Measurements from ENCODE around the gene ATP8B1. TPM values are rescaled to one million over a fixed set of nuclear protein-coding genes. Genes with fewer than 3 reads are reported as not detected.
"Not testable (repeated sequence)": the region's sequence is repeated elsewhere in the genome, so short reads cannot be mapped to it uniquely, and the experiment has no call there.

Gene ATP8B1
- total RNA-seq, 1 donor from 2014 or later: 14.4 TPM

DNA sequence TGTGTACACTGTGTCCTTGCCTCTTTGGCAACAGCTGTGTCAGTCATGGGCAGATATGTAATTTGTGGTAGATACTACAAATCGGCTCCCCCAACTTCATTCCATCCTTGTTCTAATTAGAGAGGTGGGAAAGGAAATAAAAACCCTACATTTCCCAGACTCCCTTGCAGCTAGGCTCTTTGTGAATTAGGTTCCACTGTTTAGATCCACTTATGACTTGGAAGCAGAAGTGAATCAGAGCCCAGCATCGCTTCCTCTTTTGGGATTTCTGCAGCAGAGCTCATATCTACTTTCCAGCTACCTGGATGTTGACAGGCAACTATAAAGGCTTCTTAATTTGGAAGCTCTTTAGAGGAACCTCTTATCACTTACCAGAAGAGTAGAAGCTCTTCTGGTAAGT, 147.4 kb downstream of the ATP8B1 start:
- no peak overlapping the region for H3K4me3 ChIP-seq (ENCODE audit: low read depth, low read length)
- TF ChIP-seq, protein P1, sequence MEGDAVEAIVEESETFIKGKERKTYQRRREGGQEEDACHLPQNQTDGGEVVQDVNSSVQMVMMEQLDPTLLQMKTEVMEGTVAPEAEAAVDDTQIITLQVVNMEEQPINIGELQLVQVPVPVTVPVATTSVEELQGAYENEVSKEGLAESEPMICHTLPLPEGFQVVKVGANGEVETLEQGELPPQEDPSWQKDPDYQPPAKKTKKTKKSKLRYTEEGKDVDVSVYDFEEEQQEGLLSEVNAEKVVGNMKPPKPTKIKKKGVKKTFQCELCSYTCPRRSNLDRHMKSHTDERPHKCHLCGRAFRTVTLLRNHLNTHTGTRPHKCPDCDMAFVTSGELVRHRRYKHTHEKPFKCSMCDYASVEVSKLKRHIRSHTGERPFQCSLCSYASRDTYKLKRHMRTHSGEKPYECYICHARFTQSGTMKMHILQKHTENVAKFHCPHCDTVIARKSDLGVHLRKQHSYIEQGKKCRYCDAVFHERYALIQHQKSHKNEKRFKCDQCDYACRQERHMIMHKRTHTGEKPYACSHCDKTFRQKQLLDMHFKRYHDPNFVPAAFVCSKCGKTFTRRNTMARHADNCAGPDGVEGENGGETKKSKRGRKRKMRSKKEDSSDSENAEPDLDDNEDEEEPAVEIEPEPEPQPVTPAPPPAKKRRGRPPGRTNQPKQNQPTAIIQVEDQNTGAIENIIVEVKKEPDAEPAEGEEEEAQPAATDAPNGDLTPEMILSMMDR (conservative IDR thresholded peaks at IDR 0.05; ENCODE audit: low read depth, low read length): no peak
- no peak for DNase-seq (ENCODE audit: low read depth)

DNA sequence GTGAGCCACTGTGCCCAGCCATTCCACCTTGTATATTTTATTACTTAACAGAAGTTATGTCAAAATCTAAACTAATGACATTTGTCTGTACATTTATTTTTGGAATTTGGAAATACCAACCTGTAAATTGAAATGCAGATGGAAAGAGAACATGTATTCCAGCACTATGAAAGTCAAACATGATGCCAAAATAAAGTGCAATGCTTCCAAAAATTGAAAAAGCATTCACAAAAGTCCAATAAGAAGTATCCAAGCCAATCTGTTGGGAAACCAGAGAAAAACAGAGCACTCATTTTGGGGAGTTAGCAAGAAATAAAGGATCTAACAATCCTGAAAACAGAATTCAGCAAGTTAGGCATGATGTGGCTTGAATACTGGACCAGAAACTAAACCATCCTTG, 151.2 kb downstream of the ATP8B1 start:
- TF ChIP-seq, protein P1 (conservative IDR thresholded peaks at IDR 0.05; ENCODE audit: low read depth, low read length): no peak
- H3K4me3 ChIP-seq (ENCODE audit: low read depth, low read length): no peak overlapping the region

DNA sequence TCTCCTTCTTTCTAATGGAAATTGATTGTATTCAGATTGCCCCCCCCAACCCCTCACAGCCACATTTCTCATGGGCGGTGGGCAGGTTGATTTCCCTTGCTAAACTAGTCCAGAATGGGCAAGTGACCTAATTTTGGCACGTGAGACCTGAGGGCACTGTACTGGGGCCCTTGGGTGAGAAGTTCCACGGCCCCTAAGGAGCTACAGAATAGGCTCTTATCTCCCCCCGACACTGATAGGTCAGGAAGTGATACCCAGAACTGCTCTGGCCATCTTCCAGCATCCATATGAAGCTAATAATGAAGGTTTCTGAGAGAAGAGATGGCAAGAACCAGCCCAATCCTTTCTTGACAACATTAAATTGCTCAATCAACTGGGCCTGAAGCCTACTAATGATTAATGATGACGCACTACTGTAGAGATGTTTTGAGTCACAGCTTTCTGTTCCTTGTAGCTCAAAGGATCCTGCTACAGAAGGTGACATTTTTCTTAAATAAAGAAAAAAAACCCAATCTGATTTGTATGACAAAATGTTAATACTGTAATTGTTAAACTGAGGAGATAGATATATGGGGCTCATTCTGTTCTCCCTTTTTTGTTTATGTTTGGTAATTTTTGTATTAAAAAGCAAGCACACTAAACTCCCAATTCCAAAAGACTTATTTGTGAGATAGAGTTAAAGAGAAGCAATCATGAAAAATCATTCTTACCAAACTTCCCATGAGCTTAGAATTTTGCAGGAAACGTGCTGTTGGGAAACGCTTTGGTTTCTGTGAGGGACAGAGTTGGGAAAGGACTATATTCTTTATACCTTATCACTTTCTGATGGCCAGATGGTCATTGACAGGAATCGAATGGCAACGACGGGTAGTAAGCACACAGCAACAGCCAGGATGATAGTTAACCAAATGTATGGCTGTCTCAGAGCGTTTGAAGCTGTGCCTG, 153.3 kb downstream of the ATP8B1 start:
- peak; percentile 47 for DNase-seq (ENCODE audit: low read depth)
- H3K4me3 ChIP-seq (ENCODE audit: low read depth, low read length): no peak overlapping the region
- TF ChIP-seq, protein P1 (conservative IDR thresholded peaks at IDR 0.05; ENCODE audit: low read depth, low read length): no peak

More for the DNA sequence above, 151.2 kb downstream of the ATP8B1 start:
- no peak for DNase-seq (ENCODE audit: low read depth)

DNA sequence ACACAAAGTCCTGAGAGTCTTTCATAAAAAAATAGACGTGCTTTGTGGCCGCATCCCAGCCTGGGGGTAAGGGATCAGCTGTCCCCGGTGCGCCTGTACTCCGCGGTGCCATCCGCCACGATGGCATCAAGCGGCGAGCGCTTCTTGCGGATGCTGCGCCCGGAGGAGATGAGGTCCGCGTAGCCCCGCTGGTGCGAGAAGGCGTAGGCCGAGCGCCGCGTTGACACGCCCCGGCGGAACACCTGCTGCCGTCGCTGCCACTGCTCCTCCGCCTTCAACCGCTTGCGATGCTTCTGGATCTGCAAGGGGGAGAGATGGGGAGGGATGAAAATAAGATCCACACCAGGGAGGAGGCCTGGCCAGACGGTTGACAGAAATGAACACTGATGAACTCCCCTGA, 154.7 kb downstream of the ATP8B1 start:
- TF ChIP-seq, protein P1 (conservative IDR thresholded peaks at IDR 0.05; ENCODE audit: low read depth, low read length): no peak
- DNase-seq (ENCODE audit: low read depth): no peak

DNA sequence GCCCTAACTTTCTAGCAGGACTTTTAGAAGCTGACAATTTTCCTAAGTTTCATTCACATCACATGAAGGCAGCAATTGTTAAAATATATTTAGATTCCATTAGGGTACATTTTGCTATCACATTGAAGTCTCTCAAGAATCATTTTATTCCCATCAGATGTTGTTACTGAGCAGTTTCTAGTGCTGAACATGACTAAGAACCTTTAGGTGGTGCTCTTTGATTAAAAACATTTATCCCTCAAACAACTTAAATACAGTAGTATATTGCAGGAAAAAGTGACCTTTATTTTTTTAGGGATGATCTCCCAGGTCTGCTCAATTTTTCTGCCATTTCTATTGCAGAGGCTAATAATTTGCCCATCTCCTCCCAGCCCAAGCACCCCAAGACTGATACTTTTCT, 158.6 kb downstream of the ATP8B1 start:
- no peak overlapping the region for H3K4me3 ChIP-seq (ENCODE audit: low read depth, low read length)
- TF ChIP-seq, protein P1 (conservative IDR thresholded peaks at IDR 0.05; ENCODE audit: low read depth, low read length): peak; percentile 25
- no peak for DNase-seq (ENCODE audit: low read depth)

More for the DNA sequence above, 154.7 kb downstream of the ATP8B1 start:
- no peak overlapping the region for H3K4me3 ChIP-seq (ENCODE audit: low read depth, low read length)

DNA sequence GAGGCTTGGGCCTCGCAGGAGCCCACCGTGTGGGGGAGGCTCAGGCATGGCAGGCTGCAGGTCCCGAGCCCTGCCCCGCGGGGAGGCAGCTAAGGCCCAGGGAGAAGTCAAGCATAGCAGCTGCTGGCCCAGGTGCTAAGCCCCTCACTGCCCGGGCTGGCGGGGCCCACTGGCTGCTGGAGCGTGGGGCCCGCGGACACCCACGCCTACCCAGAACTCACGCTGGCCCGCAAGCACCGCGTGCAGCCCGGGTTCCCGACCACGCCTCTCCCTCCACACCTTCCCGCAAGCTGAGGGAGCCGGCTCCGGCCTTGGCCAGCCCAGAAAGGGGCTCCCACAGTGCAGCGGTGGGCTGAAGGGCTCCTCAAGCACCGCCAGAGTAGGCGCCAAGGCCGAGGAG, 159.4 kb downstream of the ATP8B1 start:
- not testable (repeated sequence) for DNase-seq (ENCODE audit: low read depth); H3K4me3 ChIP-seq (ENCODE audit: low read depth, low read length)

DNA sequence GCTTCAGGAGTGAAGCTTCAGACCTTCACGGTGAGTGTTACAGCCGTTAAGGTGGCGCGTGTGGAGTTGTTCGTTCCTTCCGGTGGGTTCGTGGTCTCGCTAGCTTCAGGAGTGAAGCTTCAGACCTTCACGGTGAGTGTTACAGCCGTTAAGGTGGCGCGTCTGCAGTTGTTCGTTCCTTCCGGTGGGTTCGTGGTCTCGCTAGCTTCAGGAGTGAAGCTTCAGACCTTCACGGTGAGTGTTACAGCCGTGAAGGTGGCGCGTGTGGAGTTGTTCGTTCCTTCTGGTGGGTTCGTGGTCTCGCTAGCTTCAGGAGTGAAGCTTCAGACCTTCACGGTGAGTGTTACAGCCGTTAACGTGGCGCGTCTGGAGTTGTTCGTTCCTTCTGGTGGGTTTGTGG, 160.7 kb downstream of the ATP8B1 start:
- H3K4me3 ChIP-seq (ENCODE audit: low read depth, low read length); DNase-seq (ENCODE audit: low read depth): not testable (repeated sequence)

DNA sequence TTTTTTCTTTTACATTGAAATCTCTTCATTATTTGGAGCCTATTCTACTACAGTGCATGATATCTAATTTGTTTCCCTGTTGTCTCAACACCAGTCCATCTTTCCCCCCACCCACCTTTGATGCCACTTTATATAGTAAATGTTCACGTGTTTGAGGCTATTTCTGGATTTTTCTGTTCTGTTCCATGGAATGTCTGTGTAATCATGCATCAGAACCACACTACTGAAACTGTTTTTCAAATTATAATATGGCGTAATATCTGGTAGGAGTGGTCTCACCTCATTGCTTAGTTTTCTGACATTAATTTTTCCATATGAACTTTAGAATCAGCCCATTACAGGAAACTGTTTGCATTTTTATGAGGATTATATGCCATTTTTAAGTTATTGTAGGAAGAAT, 162.4 kb downstream of the ATP8B1 start:
- H3K4me3 ChIP-seq (ENCODE audit: low read depth, low read length): no peak overlapping the region
- DNase-seq (ENCODE audit: low read depth): no peak
- TF ChIP-seq, protein P1 (conservative IDR thresholded peaks at IDR 0.05; ENCODE audit: low read depth, low read length): no peak

Measured in epithelial cell of proximal tubule (primary cell).